Hepatocyte (in vitro differentiated cells): ENCODE measurements around the gene LRRC47. TPM values are rescaled to one million over a fixed set of nuclear protein-coding genes. Genes with fewer than 3 reads are reported as not detected.

ENCODE experiments used
- DNase-seq: peaks from one replicate; pipeline ENCODE4 v3.0.0-alpha.2; 2016; ENCODE audit warnings: low spot score
- H2AFZ ChIP-seq: fragments of 200-600 bp; sonication (generic); 2 replicates; pipeline ENCODE4 v1.6.0; 2016; ENCODE audit warnings: antibody characterized with exemption, mild to moderate bottlenecking
- H3K27ac ChIP-seq: fragments of 200-600 bp; sonication (generic); 2 replicates; pipeline ENCODE4 v1.5.1; 2016; ENCODE audit warnings: mild to moderate bottlenecking
- H3K27me3 ChIP-seq: fragments of 200-600 bp; sonication (generic); 2 replicates; pipeline ENCODE4 v1.6.1; 2016
- H3K36me3 ChIP-seq: fragments of 200-600 bp; sonication (generic); replicated peaks from 2 replicates; pipeline ENCODE4 v1.5.1; 2016; ENCODE audit warnings: low read depth; ENCODE audit not compliant: insufficient read depth
- H3K4me1 ChIP-seq: fragments of 200-600 bp; sonication (generic); 2 replicates; pipeline ENCODE4 v1.5.1; 2016; ENCODE audit warnings: mild to moderate bottlenecking, moderate library complexity; ENCODE audit not compliant: insufficient read depth
- H3K4me2 ChIP-seq: fragments of 200-600 bp; sonication (generic); 2 replicates; pipeline ENCODE4 v1.6.0; 2016
- H3K4me3 ChIP-seq: fragments of 200-600 bp; sonication (generic); 2 replicates; pipeline ENCODE4 v1.5.1; 2016; ENCODE audit warnings: mild to moderate bottlenecking
- H3K79me2 ChIP-seq: fragments of 200-600 bp; sonication (generic); 2 replicates; pipeline ENCODE4 v1.6.0; 2017; ENCODE audit warnings: mild to moderate bottlenecking
- H3K9me2 ChIP-seq: fragments of 200-600 bp; sonication (generic); replicated peaks from 2 replicates; pipeline ENCODE4 v1.6.0; 2017; ENCODE audit warnings: mild to moderate bottlenecking; ENCODE audit not compliant: insufficient read depth
- H3K9me3 ChIP-seq: fragments of 200-600 bp; sonication (generic); 2 replicates; pipeline ENCODE4 v1.5.1; 2016; ENCODE audit warnings: low read depth, mild to moderate bottlenecking
- H4K20me1 ChIP-seq: fragments of 200-600 bp; sonication (generic); 2 replicates; pipeline ENCODE4 v1.6.0; 2016; ENCODE audit warnings: mild to moderate bottlenecking; ENCODE audit not compliant: insufficient read depth, poor library complexity, severe bottlenecking
- CTCF ChIP-seq: fragments of 200-600 bp; sonication (generic); IDR thresholded peaks from 2 replicates; pipeline ENCODE4 v1.5.1; 2016; ENCODE audit warnings: antibody characterized with exemption, mild to moderate bottlenecking; ENCODE audit not compliant: poor library complexity
- EZH2 ChIP-seq: fragments of 200-600 bp; sonication (generic); IDR thresholded peaks from 2 replicates; pipeline ENCODE4 v1.6.1; 2016; ENCODE audit warnings: antibody characterized with exemption, mild to moderate bottlenecking, borderline replicate concordance
- EZH2phosphoT487 ChIP-seq: fragments of 200-600 bp; sonication (generic); IDR thresholded peaks from one replicate; pipeline ENCODE4 v1.6.1; 2018; ENCODE audit warnings: antibody characterized with exemption, mild to moderate bottlenecking, low read depth, moderate library complexity; ENCODE audit not compliant: unreplicated experiment, severe bottlenecking
- WGBS: methylation state at CpG from one replicate; pipeline ENCODE4 v1.1.6; 2016; ENCODE audit warnings: low lambda C conversion rate; ENCODE audit errors: missing lambda C conversion rate; 5-methylcytosine and 5-hydroxymethylcytosine counted together
- polyA plus RNA-seq: library from polyadenylated mRNA; unstranded; fragments of >200 nt; fragmentation: Nextera tagmentation; extraction: Ambion mirVana; gene quantifications from 2 replicates; pipeline ENCODE4 v1.2.1, GENCODE V29; 2016
- total RNA-seq: library from RNA; depleted of rRNA; stranded (reverse); fragments of >200 nt; gene quantifications from 2 replicates; pipeline ENCODE4 v1.2.3, GENCODE V29; 2014

Gene LRRC47
- total and polyA plus RNA-seq, 2 experiments from 2014 or later, result 36.2 to 38.8 TPM

- WGBS, result 94% methylated on average over 11 of the region's 11 CpGs
These were observed 42.5 kb upstream of the LRRC47 start for GRCh38 chr1:3838788-3839187.

DNA sequence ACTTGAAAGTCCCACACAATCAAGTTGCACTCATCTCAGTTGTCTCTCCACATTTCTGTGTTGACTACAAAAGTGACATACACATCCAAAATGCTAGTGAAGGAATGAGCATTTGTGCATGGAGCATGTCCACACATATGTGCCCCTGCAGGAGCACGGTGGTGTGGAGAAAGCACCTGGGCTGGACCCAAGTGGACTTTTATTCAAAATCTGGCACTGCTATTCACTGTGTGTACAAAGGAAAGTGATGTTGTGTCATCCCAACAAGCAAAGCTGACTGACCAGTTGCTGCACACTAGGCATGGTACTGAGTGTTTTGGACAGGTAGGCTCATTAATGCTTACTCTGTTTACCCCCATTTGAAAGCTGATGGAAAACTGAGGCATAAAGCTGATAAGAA lies 41.4 kb upstream of the LRRC47 start:
- no peak overlapping the region for H2AFZ ChIP-seq
- H3K4me1 ChIP-seq, result no peaks in the 10 kb centered on the region
- H3K79me2 ChIP-seq, result no peaks in the 10 kb centered on the region
- H3K4me3 ChIP-seq, result no peak overlapping the region
- DNase-seq, result no peak
- H3K27me3 ChIP-seq, result no peaks in the 10 kb centered on the region
- no peaks in the 10 kb centered on the region for H4K20me1 ChIP-seq
- H3K9me2 ChIP-seq, result no peaks in the 10 kb centered on the region
- H3K9me3 ChIP-seq, result no peaks in the 10 kb centered on the region
- no peak overlapping the region for H3K27ac ChIP-seq
- no peak overlapping the region for H3K4me2 ChIP-seq
- TF ChIP-seq EZH2 (no peak), EZH2phosphoT487 (no peak), CTCF (no peak)
- 100% methylated on average over 1 of the region's 1 CpG for WGBS
- peaks cover 5% of the 10 kb centered on the region for H3K36me3 ChIP-seq

More at GRCh38 chr1:3838788-3839187, 42.5 kb upstream of the LRRC47 start:
- no peak for DNase-seq
- H4K20me1 ChIP-seq, result no peaks in the 10 kb centered on the region
- H3K9me2 ChIP-seq, result no peaks in the 10 kb centered on the region
- no peaks in the 10 kb centered on the region for H3K9me3 ChIP-seq
- H3K36me3 ChIP-seq, result peaks cover 5% of the 10 kb centered on the region
- no peak overlapping the region for H2AFZ ChIP-seq
- TF ChIP-seq CTCF (no peak), EZH2 (no peak), EZH2phosphoT487 (no peak)
- H3K4me3 ChIP-seq, result no peak overlapping the region
- H3K4me2 ChIP-seq, result no peak overlapping the region
- no peak overlapping the region for H3K27ac ChIP-seq
- H3K4me1 ChIP-seq, result no peaks in the 10 kb centered on the region
- no peaks in the 10 kb centered on the region for H3K79me2 ChIP-seq
- no peaks in the 10 kb centered on the region for H3K27me3 ChIP-seq

DNA sequence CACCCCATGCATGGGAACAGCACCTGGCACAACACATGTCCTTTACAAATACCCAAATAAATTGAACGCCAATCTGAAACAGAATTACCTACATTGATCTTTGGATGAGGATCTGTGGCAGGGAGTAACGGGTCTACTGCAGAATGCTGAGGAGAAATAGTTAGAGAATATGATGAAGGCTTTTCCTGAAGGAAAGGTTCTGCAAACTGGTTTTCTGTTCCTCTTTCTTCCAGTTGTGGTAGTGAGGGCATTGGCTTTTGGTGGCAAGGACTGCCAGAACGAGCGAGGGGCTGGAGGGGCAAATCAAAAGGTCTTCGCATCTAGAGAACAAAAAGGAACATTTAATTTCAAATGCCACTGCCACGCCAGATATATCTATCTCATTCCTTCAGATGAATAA lies 40.9 kb upstream of the LRRC47 start:
- H3K9me3 ChIP-seq, result no peaks in the 10 kb centered on the region
- H3K9me2 ChIP-seq, result no peaks in the 10 kb centered on the region
- TF ChIP-seq CTCF (no peak), EZH2 (no peak), EZH2phosphoT487 (no peak)
- H4K20me1 ChIP-seq, result no peaks in the 10 kb centered on the region
- no peaks in the 10 kb centered on the region for H3K79me2 ChIP-seq
- H3K4me1 ChIP-seq, result no peaks in the 10 kb centered on the region
- no peak overlapping the region for H3K4me3 ChIP-seq
- no peak overlapping the region for H3K4me2 ChIP-seq
- no peak overlapping the region for H3K27ac ChIP-seq
- H3K27me3 ChIP-seq, result no peaks in the 10 kb centered on the region
- no peak for DNase-seq
- no peak overlapping the region for H2AFZ ChIP-seq
- WGBS, result 96% methylated on average over 6 of the region's 6 CpGs
- H3K36me3 ChIP-seq, result peaks cover 5% of the 10 kb centered on the region

DNA sequence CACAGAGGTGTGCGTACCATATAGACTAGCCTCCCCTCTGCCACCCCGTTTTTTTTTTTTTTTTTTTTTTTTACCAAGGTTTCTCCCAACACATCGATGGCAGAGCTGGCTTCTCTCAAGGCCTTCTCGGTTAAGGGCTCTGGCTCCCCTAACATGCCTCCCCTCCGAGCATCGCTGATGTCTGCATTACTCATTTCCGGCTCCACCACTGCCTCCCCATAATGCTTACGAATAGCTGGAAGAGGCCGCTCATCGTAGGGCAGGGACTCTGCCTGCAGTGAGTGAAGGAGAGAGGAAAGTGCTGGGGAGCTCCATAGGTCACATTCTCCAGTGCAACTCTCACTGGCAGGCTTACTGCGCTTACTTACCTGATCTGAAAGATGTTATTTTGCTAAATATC lies 40.1 kb upstream of the LRRC47 start:
- 95% methylated on average over 11 of the region's 11 CpGs for WGBS
- Histone ChIP-seq H3K79me2 (no peaks in the 10 kb centered on the region), H3K9me3 (no peaks in the 10 kb centered on the region), H3K4me1 (no peaks in the 10 kb centered on the region), H3K4me3 (no peak overlapping the region), H4K20me1 (no peaks in the 10 kb centered on the region), H3K36me3 (peaks cover 5% of the 10 kb centered on the region), H2AFZ (no peak overlapping the region), H3K9me2 (no peaks in the 10 kb centered on the region), H3K27me3 (no peaks in the 10 kb centered on the region), H3K27ac (no peak overlapping the region), H3K4me2 (no peak overlapping the region)
- TF ChIP-seq CTCF, result no peak
- DNase-seq, result no peak
